Measurements from ENCODE around the gene PRRT2. TPM values are rescaled to one million over a fixed set of nuclear protein-coding genes. Genes with fewer than 3 reads are reported as not detected.

Gene PRRT2
- total and polyA plus RNA-seq, 10 donors = 0.15 to 2.1 (median 0.65) TPM; not detected in 2

GRCh38 chr16:29834079-29834478 lies 22.1 kb downstream of the PRRT2 start:
- DNase-seq = no peak
- Histone ChIP-seq H3K36me3 (peaks cover 0 to 98% (median 83%) of the 10 kb centered on the region in 6 donors), H3K27ac (no peak overlapping the region), H3K27me3 (replicated peaks in 1 of 7) (no peaks in the 10 kb centered on the region), H3K4me1 (peaks cover 0 to 21% (median 0%) of the 10 kb centered on the region in 6 donors), H3K4me3 (no peak overlapping the region), H3K9me3 (no peaks in the 10 kb centered on the region)
- intact Hi-C loops (cut with DNase I; ENCODE audit: low total_unique reads) = no loop called here
- no peak for TF ChIP-seq CTCF (IDR thresholded peaks at IDR 0.05 in 8 of 11, conservative IDR thresholded peaks at IDR 0.05 in 3 of 11)
- no peak for TF ChIP-seq POLR2AphosphoS5 (IDR thresholded peaks at IDR 0.05)
- no peak for TF ChIP-seq POLR2A (IDR thresholded peaks at IDR 0.05)
- 79 to 96% (median 95%) methylated on average over 5 of the region's 5 CpGs for WGBS, 5 donors

DNA sequence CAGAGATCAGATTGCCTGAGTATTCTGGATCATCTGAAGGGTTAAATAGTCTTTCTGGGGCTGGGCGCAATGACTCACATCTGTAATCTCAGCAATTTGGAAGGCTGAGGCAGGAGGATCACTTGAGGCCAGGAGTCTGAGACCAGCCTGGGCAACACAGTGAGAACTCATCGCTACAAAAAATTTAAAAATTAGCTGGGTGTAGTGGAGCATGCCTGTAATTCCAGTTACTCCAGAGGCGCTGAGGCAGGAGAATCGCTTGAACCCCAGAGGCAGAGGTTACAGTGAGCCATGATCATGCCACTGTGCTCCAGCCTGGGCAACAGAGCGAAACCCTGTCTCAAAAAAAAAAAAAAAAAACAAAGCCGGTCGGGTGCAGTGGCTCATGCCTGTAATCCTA lies 23.9 kb downstream of the PRRT2 start:
- Histone ChIP-seq H3K36me3 (peaks cover 0 to 100% (median 95%) of the 10 kb centered on the region in 6 donors), H3K27me3 (replicated peaks in 1 of 7) (no peaks in the 10 kb centered on the region), H3K27ac (no peak overlapping the region), H3K9me3 (no peaks in the 10 kb centered on the region), H3K4me3 (no peak overlapping the region), H3K4me1 (peaks cover 0 to 16% (median 7%) of the 10 kb centered on the region in 6 donors)
- TF ChIP-seq POLR2A (IDR thresholded peaks at IDR 0.05) = no peak
- TF ChIP-seq CTCF (IDR thresholded peaks at IDR 0.05 in 8 of 11, conservative IDR thresholded peaks at IDR 0.05 in 3 of 11) = no peak
- no peak for TF ChIP-seq POLR2AphosphoS5 (IDR thresholded peaks at IDR 0.05)
- intact Hi-C loops (cut with DNase I; ENCODE audit: low total_unique reads) = no loop called here
- no peak for DNase-seq
- 88 to 97% (median 95%) methylated on average over 7 of the region's 7 CpGs for WGBS, 5 donors

GRCh38 chr16:29836623-29837022 lies 24.6 kb downstream of the PRRT2 start:
- Histone ChIP-seq H3K4me1 (peaks cover 0 to 17% (median 6%) of the 10 kb centered on the region in 6 donors), H3K27ac (no peak overlapping the region), H3K36me3 (peaks cover 0 to 100% (median 95%) of the 10 kb centered on the region in 6 donors), H3K9me3 (no peaks in the 10 kb centered on the region), H3K27me3 (replicated peaks in 1 of 7) (no peaks in the 10 kb centered on the region), H3K4me3 (no peak overlapping the region)
- WGBS, 5 donors = 88 to 95% (median 91%) methylated on average over 7 to 15 of the region's 15 CpGs
- DNase-seq = no peak
- TF ChIP-seq CTCF (IDR thresholded peaks at IDR 0.05 in 8 of 11, conservative IDR thresholded peaks at IDR 0.05 in 3 of 11) = no peak
- TF ChIP-seq POLR2A (IDR thresholded peaks at IDR 0.05) = no peak
- TF ChIP-seq POLR2AphosphoS5 (IDR thresholded peaks at IDR 0.05) = peak in 2 of 3 donors; percentile 21 to 66
- intact Hi-C loops (cut with DNase I; ENCODE audit: low total_unique reads) = no loop called here

- H3K9me3 ChIP-seq = no peaks in the 10 kb centered on the region
- H3K27me3 ChIP-seq (replicated peaks in 1 of 7) = no peaks in the 10 kb centered on the region
- no peak for TF ChIP-seq POLR2AphosphoS5 (IDR thresholded peaks at IDR 0.05)
- no peak for TF ChIP-seq POLR2A (IDR thresholded peaks at IDR 0.05)
- no peak for TF ChIP-seq CTCF (IDR thresholded peaks at IDR 0.05 in 8 of 11, conservative IDR thresholded peaks at IDR 0.05 in 3 of 11)
- 95 to 99% (median 97%) methylated on average over 5 of the region's 5 CpGs for WGBS, 5 donors
- no peak overlapping the region for H3K27ac ChIP-seq
- H3K4me1 ChIP-seq = peaks cover 0 to 17% (median 6%) of the 10 kb centered on the region in 6 donors
- peaks cover 0 to 100% (median 95%) of the 10 kb centered on the region in 6 donors for H3K36me3 ChIP-seq
- intact Hi-C loops (cut with DNase I; ENCODE audit: low total_unique reads) = no loop called here
- no peak for DNase-seq
- H3K4me3 ChIP-seq = no peak overlapping the region
Measured at GRCh38 chr16:29837841-29838240, 25.8 kb downstream of the PRRT2 start.

Data from spleen (tissue), 11 donors.